CD4-positive, alpha-beta memory T cell (primary cell): ENCODE measurements around the gene CDKAL1. TPM values are rescaled to one million over a fixed set of nuclear protein-coding genes. Genes with fewer than 3 reads are reported as not detected.
A peak's percentile ranks its signal among the peaks of the same experiment; 100 is the strongest.

Experiments used
- CTCF ChIA-PET: fragments of 350-600 bp; sonication (Branson Sonifier 250); formaldehyde crosslinking; loops from one replicate; lab custom pipeline; 2021; ENCODE audit warnings: inconsistent platforms; ENCODE audit not compliant: partially characterized antibody; lab: Charles Lee
- POLR2A ChIA-PET: fragments of 350-600 bp; sonication (Branson Sonifier 250); formaldehyde crosslinking; loops from one replicate; lab custom pipeline; 2021; ENCODE audit not compliant: partially characterized antibody; lab: Charles Lee
- DNase-seq, 5 donors: peaks; one replicate each; pipeline versions ENCODE4 v3.0.0 to v3.0.0-alpha.2; 2020 to 2022; ENCODE audit warnings: mixed read lengths in 1 of 5
- H3K27ac ChIP-seq: one replicate; pipeline ENCODE4 v1.7.0; 2013; ENCODE audit warnings: low read depth, low read length
- H3K27me3 ChIP-seq: 2 replicates; pipeline ENCODE4 v1.7.0; 2013; ENCODE audit warnings: mild to moderate bottlenecking, low read length, moderate library complexity; ENCODE audit not compliant: insufficient read depth
- H3K36me3 ChIP-seq: 2 replicates; pipeline ENCODE4 v1.7.0; 2013; ENCODE audit warnings: mild to moderate bottlenecking, low read length, moderate library complexity; ENCODE audit not compliant: insufficient read depth
- H3K4me1 ChIP-seq: 2 replicates; pipeline ENCODE4 v1.7.0; 2013; ENCODE audit warnings: mild to moderate bottlenecking, low read length, moderate library complexity; ENCODE audit not compliant: insufficient read depth
- H3K4me3 ChIP-seq, 2 donors: one replicate each; pipeline ENCODE4 v1.7.0; 2013; ENCODE audit warnings: low read length in 2 of 2, mild to moderate bottlenecking in 1 of 2
- H3K9me3 ChIP-seq, 2 donors: one replicate each; pipeline ENCODE4 v1.7.0; 2013; ENCODE audit warnings: low read length in 2 of 2, control low read depth in 1 of 2; ENCODE audit not compliant: control insufficient read depth in 1 of 2
- H3K27ac Mint-ChIP-seq, 7 donors: one replicate each; pipeline ENCODE4 v1.8.0; 2020 to 2021; ENCODE audit warnings: mixed read lengths in 7 of 7, mild to moderate bottlenecking in 6 of 7, inconsistent platforms in 3 of 7, moderate library complexity in 3 of 7
- H3K27me3 Mint-ChIP-seq, 2 donors: one replicate each; pipeline ENCODE4 v1.8.0; 2020 to 2021; ENCODE audit warnings: mixed read lengths in 2 of 2
- H3K36me3 Mint-ChIP-seq, 2 donors: one replicate each; pipeline ENCODE4 v1.8.0; 2020 to 2021; ENCODE audit warnings: mixed read lengths in 2 of 2, inconsistent platforms in 1 of 2, mild to moderate bottlenecking in 1 of 2
- H3K4me1 Mint-ChIP-seq, 4 donors: one replicate each; pipeline ENCODE4 v1.8.0; 2020 to 2021; ENCODE audit warnings: mixed read lengths in 4 of 4, mild to moderate bottlenecking in 1 of 4
- H3K4me3 Mint-ChIP-seq, 8 donors: one replicate each; pipeline ENCODE4 v1.8.0; 2020 to 2021; ENCODE audit warnings: mixed read lengths in 8 of 8, mild to moderate bottlenecking in 7 of 8, moderate library complexity in 6 of 8, inconsistent platforms in 3 of 8
- H3K9me3 Mint-ChIP-seq, 8 donors: one replicate each; pipeline ENCODE4 v1.8.0; 2020 to 2021; ENCODE audit warnings: mixed read lengths in 8 of 8, mild to moderate bottlenecking in 5 of 8, inconsistent platforms in 3 of 8, moderate library complexity in 1 of 8
- intact Hi-C: fragments of 100-400 bp; cut with micrococcal nuclease; formaldehyde crosslinking; loops from one replicate; pipeline ENCODE4 v1.15.1; 2023
- polyA plus RNA-seq, 2 donors: library from polyadenylated mRNA; unstranded; fragments of 300-500 nt; fragmentation: Illumina TruSeq; gene quantifications; one replicate each; pipeline ENCODE4 v1.2.3, GENCODE V29; 2021
- total RNA-seq, 2 experiments: library from RNA; stranded (reverse); gene quantifications; one replicate each; pipeline ENCODE4 v1.2.3, GENCODE V29; 2021

Gene CDKAL1
- total and polyA plus RNA-seq, 4 experiments from 2014 or later = 22.3 to 41.8 (median 26.8) TPM

DNA sequence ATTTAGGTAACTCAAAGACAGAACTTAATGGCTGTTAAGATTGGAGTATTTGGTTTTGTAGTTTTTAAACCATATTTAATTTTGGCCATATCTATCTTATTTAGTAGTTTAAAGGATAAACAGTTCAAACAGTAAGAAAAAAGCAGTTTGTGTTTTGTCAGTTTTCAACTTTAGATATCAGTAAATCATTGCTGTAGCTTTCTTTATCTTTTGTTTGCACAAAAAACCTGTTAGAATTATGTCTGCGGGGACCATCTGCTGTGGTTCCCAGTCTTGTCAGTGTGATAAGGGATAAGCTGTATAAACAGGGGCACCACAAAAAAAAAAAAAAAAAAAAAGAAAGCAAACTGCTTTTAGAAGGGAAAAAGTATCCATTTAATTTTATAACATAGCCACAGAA is 40.9 kb downstream of the CDKAL1 start:
- H3K9me3 Mint-ChIP-seq = no peaks in the 10 kb centered on the region
- H3K27ac Mint-ChIP-seq = peak overlapping the region in 1 of 7 donors; percentile 53
- CTCF ChIA-PET = interaction anchor here (1.9 kb wide), 1 partner anchor 11 kb away, joined by 5 read pairs; no protein-coding TSS in a partner anchor
- DNase-seq = no peak
- H3K36me3 Mint-ChIP-seq = peaks cover 18 to 41% of the 10 kb centered on the region in 2 donors
- peaks cover 6 to 13% (median 9%) of the 10 kb centered on the region in 4 donors for H3K4me1 Mint-ChIP-seq
- H3K27me3 Mint-ChIP-seq = no peaks in the 10 kb centered on the region
- Histone ChIP-seq H3K4me1 (no peaks in the 10 kb centered on the region), H3K27ac (no peak overlapping the region), H3K36me3 (peaks cover 6% of the 10 kb centered on the region), H3K9me3 (no peaks in the 10 kb centered on the region), H3K4me3 (no peak overlapping the region), H3K27me3 (no peaks in the 10 kb centered on the region)
- intact Hi-C loops = no loop called here
- no peak overlapping the region for H3K4me3 Mint-ChIP-seq
- POLR2A ChIA-PET = no interaction called here

DNA sequence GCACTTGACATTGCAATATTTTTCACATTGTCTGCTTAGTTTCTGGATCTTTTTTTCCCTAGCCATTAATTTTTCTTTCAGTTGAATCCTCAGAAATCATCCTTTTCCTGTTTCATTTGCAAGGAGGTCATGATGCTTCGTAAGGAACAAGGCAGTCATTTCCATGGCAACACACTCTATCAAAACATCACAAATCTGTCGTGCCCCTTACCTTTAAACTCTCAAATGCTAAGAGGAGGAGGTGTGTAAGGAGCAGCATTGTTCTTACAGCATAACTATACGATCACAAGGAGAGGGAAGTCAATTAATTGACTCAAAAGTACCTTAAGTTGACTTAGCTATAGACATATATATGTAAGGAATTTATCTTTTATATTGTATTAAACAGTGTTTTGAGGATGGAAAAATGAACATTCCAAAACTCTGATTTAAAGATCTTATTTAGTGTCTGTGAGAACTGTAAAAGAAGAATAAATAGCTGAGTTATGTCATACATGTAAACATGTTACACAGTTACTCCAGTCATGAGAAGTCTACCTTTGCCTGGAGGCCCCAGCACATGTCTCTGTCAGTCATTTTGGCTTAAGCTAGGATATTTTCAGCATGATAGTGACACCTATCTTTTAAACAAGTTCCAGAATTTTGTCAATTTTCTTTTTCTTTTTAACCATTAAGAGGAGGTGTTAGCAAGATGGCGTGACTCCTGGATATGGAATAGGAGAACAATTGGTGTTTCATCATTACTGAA is 41.6 kb downstream of the CDKAL1 start:
- H3K27me3 Mint-ChIP-seq = no peaks in the 10 kb centered on the region
- DNase-seq = no peak
- H3K27ac ChIP-seq = no peak overlapping the region
- H3K4me1 ChIP-seq = no peaks in the 10 kb centered on the region
- H3K9me3 Mint-ChIP-seq = no peaks in the 10 kb centered on the region
- intact Hi-C loops = no loop called here
- CTCF ChIA-PET = interaction anchor here (1.1 to 1.9 kb wide), 2 partner anchors 12 to 1018 kb away, joined by 3 to 5 read pairs; partner anchors contain the start of gene SOX4
- peaks cover 6 to 13% (median 9%) of the 10 kb centered on the region in 4 donors for H3K4me1 Mint-ChIP-seq
- H3K4me3 Mint-ChIP-seq = no peak overlapping the region
- H3K9me3 ChIP-seq = no peaks in the 10 kb centered on the region
- no peaks in the 10 kb centered on the region for H3K27me3 ChIP-seq
- peaks cover 6% of the 10 kb centered on the region for H3K36me3 ChIP-seq
- no peak overlapping the region for H3K4me3 ChIP-seq
- no peak overlapping the region for H3K27ac Mint-ChIP-seq
- H3K36me3 Mint-ChIP-seq = peaks cover 18 to 47% of the 10 kb centered on the region in 2 donors
- POLR2A ChIA-PET = no interaction called here

DNA sequence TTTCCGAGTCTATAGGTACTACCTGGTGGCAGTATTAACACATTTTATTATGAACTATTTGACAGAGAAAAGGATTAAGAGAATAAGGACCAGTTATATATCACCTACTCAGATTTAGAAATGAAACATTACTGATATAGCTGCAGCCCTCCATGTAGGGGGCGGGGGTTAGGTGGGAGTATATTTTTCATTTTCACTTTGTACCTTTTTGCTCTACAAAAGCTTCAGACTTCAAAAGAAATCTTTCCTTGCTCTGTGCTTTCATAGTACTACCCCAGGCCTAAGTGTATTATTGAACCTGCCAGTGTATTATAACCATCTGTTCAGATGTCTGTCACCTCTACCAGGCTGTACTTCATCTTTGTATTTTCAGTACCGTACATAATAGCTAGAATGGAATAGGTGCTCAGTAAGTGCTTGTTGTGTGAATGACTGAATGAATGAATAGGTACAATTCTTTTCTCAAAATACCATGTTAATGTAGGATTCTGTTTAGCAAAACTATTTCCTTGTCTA is 43.0 kb downstream of the CDKAL1 start:
- Mint-ChIP-seq H3K9me3 (no peaks in the 10 kb centered on the region), H3K27me3 (no peaks in the 10 kb centered on the region), H3K27ac (no peak overlapping the region), H3K36me3 (peaks cover 18 to 47% of the 10 kb centered on the region in 2 donors), H3K4me3 (no peak overlapping the region), H3K4me1 (peaks cover under 1 to 14% (median 6%) of the 10 kb centered on the region in 4 donors)
- Histone ChIP-seq H3K27me3 (no peaks in the 10 kb centered on the region), H3K4me3 (no peak overlapping the region), H3K4me1 (no peaks in the 10 kb centered on the region), H3K27ac (no peak overlapping the region), H3K9me3 (no peaks in the 10 kb centered on the region), H3K36me3 (peaks cover 6% of the 10 kb centered on the region)
- POLR2A ChIA-PET = interaction anchor here (0.6 kb wide), 1 partner anchor 11 kb away, joined by 3 read pairs; no protein-coding TSS in a partner anchor
- no peak for DNase-seq
- CTCF ChIA-PET = interaction anchor here (0.6 kb wide), 1 partner anchor 1011 kb away, joined by 3 read pairs; no protein-coding TSS in a partner anchor
- intact Hi-C loops = no loop called here

GRCh38 chr6:20581070-20581469 is 46.8 kb downstream of the CDKAL1 start:
- Mint-ChIP-seq H3K4me1 (peaks cover 0 to 16% (median 9%) of the 10 kb centered on the region in 4 donors), H3K4me3 (no peak overlapping the region), H3K9me3 (no peaks in the 10 kb centered on the region), H3K27me3 (no peaks in the 10 kb centered on the region), H3K27ac (no peak overlapping the region), H3K36me3 (peaks cover 28 to 57% of the 10 kb centered on the region in 2 donors)
- H3K27ac ChIP-seq = no peak overlapping the region
- H3K4me1 ChIP-seq = no peaks in the 10 kb centered on the region
- CTCF ChIA-PET = no interaction called here
- peaks cover 6% of the 10 kb centered on the region for H3K36me3 ChIP-seq
- POLR2A ChIA-PET = no interaction called here
- no peak for DNase-seq
- no peaks in the 10 kb centered on the region for H3K27me3 ChIP-seq
- intact Hi-C loops = no loop called here
- no peaks in the 10 kb centered on the region for H3K9me3 ChIP-seq
- no peak overlapping the region for H3K4me3 ChIP-seq

DNA sequence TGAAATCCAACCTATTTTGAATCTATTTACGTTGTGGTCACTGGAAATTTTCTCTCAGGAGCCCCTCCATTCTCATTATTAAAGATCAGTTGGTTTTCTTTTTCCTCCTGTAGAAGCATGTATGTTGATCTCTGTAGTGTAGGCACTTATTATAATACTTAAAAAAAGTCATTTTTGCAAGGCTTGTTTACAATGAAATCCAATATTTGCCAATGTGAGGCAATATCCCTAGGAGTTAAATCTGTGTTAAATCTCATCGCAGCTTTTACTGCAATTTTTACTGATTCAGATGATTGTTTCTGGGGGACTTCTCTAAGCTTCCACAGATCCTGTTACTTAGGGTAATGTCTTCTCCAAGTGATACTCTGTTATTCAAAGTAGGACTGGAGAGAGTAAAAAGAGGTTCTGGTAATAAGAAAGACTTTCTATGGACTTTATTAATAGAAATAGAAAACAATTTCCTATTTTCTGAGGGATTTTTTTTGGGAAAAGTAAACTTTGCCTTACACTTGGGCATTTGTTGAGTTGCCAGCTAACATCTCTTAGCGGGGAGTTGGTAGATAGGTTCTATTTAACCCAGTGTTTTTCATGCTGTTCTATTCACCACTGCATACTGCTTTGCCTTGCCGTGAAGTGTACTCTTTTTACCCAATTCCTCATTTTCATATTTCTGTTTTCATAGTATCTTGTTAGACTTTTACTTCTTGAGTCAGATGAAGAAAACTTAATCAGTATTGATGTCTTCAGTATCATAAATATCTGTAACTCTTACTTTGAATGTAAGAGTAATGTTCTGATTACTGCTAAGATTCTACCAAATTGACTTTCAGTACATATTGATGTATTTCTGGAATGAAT is 48.6 kb downstream of the CDKAL1 start:
- Mint-ChIP-seq H3K9me3 (no peaks in the 10 kb centered on the region), H3K36me3 (peaks cover 26 to 47% of the 10 kb centered on the region in 2 donors), H3K4me1 (peaks cover 0 to 16% (median 8%) of the 10 kb centered on the region in 4 donors), H3K4me3 (no peak overlapping the region), H3K27ac (peak overlapping the region in 2 of 7 donors; percentile 3 to 6), H3K27me3 (no peaks in the 10 kb centered on the region)
- DNase-seq = no peak
- H3K27me3 ChIP-seq = no peaks in the 10 kb centered on the region
- intact Hi-C loops = no loop called here
- ChIA-PET POLR2A (no interaction called here), CTCF (interaction anchor here (0.6 kb wide), 1 partner anchor 45 kb away, joined by 3 read pairs; no protein-coding TSS in a partner anchor)
- no peaks in the 10 kb centered on the region for H3K9me3 ChIP-seq
- H3K4me1 ChIP-seq = no peaks in the 10 kb centered on the region
- no peaks in the 10 kb centered on the region for H3K36me3 ChIP-seq
- H3K4me3 ChIP-seq = no peak overlapping the region
- H3K27ac ChIP-seq = no peak overlapping the region

GRCh38 chr6:20583444-20583800 is 49.2 kb downstream of the CDKAL1 start:
- H3K36me3 Mint-ChIP-seq = peaks cover 21 to 47% of the 10 kb centered on the region in 2 donors
- no peak for DNase-seq
- Histone ChIP-seq H3K9me3 (no peaks in the 10 kb centered on the region), H3K36me3 (no peaks in the 10 kb centered on the region), H3K4me1 (no peaks in the 10 kb centered on the region), H3K27ac (no peak overlapping the region), H3K27me3 (no peaks in the 10 kb centered on the region), H3K4me3 (no peak overlapping the region)
- H3K4me1 Mint-ChIP-seq = peaks cover 0 to 17% (median 9%) of the 10 kb centered on the region in 4 donors
- CTCF ChIA-PET = no interaction called here
- POLR2A ChIA-PET = no interaction called here
- no peak overlapping the region for H3K4me3 Mint-ChIP-seq
- no peak overlapping the region for H3K27ac Mint-ChIP-seq
- intact Hi-C loops = no loop called here
- no peaks in the 10 kb centered on the region for H3K27me3 Mint-ChIP-seq
- H3K9me3 Mint-ChIP-seq = no peaks in the 10 kb centered on the region
